K562 (cell line): Measurements from ENCODE around the gene MEAF6. TPM values are rescaled to one million over a fixed set of nuclear protein-coding genes. Genes with fewer than 3 reads are reported as not detected.
A peak's percentile ranks its signal among the peaks of the same experiment; 100 is the strongest.

ENCODE experiments used
- CCAR2 ChIP-seq: fragments of 200-400 bp; formaldehyde crosslinking; IDR thresholded peaks from 2 replicates; pipeline ENCODE4 v1.6.1; 2017; ENCODE audit warnings: mild to moderate bottlenecking, low read depth, low read length
- CHCHD3 ChIP-seq: fragments of 250-450 bp; sonication (Bioruptor Pico); IDR thresholded peaks from 2 replicates; pipeline ENCODE4 v2.1.2; 2022; ENCODE audit warnings: mild to moderate bottlenecking
- EZH2 ChIP-seq: IDR thresholded peaks from 2 replicates; pipeline ENCODE4 v1.6.1; 2012; ENCODE audit warnings: low read depth, mild to moderate bottlenecking, inconsistent platforms, low read length, borderline replicate concordance
- FOXM1 ChIP-seq, 2 experiments: fragments of 450-650 bp in 1 of 2; sonication (generic) in 1 of 2; formaldehyde crosslinking in 1 of 2; IDR thresholded peaks; 2 replicates each; pipeline versions ENCODE4 v1.6.1 to v1.9.0; 2017 to 2022; ENCODE audit warnings: low read depth in 2 of 2, mild to moderate bottlenecking in 2 of 2, missing genetic modification reagents in 1 of 2, moderate library complexity in 1 of 2
- HMG20A ChIP-seq: fragments of 450-650 bp; formaldehyde crosslinking; conservative IDR thresholded peaks from 2 replicates; pipeline ENCODE4 v1.4.0; 2020; ENCODE audit warnings: mild to moderate bottlenecking, mixed read lengths
- KDM4B ChIP-seq, 2 experiments: fragments of 450-650 bp in 1 of 2; sonication (generic) in 1 of 2; IDR thresholded peaks; 2 replicates each; pipeline ENCODE4 v1.6.1; 2016 to 2017; ENCODE audit warnings: borderline replicate concordance in 2 of 2, antibody characterized with exemption in 1 of 2, low read depth in 1 of 2, mild to moderate bottlenecking in 1 of 2
- MTA1 ChIP-seq: fragments of 450-650 bp; IDR thresholded peaks from 2 replicates; pipeline ENCODE4 v1.6.1; 2017; ENCODE audit warnings: borderline replicate concordance
- NCOA2 ChIP-seq, 2 experiments: fragments of 450-650 bp; IDR thresholded peaks; 2 replicates each; pipeline ENCODE4 v1.6.1; 2018; ENCODE audit warnings: mild to moderate bottlenecking in 2 of 2, moderate library complexity in 1 of 2; ENCODE audit not compliant: partially characterized antibody in 2 of 2
- PTBP1 ChIP-seq: fragments of 200-400 bp; formaldehyde crosslinking; IDR thresholded peaks from 2 replicates; pipeline ENCODE4 v1.6.1; 2017; ENCODE audit warnings: low read depth, low read length
- ZNF699 ChIP-seq: fragments of 250-450 bp; sonication (Bioruptor Pico); IDR thresholded peaks from 2 replicates; pipeline ENCODE4 v1.8.0; 2021; ENCODE audit warnings: mild to moderate bottlenecking, moderate library complexity; ENCODE audit not compliant: insufficient replicate concordance
- polyA plus RNA-seq, 8 experiments: library from polyadenylated mRNA; depleted of rRNA in 4 of 8; stranded (reverse) in 5 of 8; unstranded in 3 of 8; fragments of >200 nt; fragmentation: Nextera tagmentation in 2 of 8; fragmentation: Illumina TruSeq in 1 of 8; extraction: Ambion mirVana in 2 of 8; extraction: Trizol in 1 of 8; gene quantifications; 2 replicates each; pipeline versions ENCODE4 v1.2.1 to v1.2.3, GENCODE V29; 2011 to 2014; ENCODE audit warnings: inconsistent platforms in 1 of 8, missing spikeins in 1 of 8
- total RNA-seq, 7 experiments: library from RNA; depleted of rRNA in 6 of 7; stranded (reverse); fragments of >200 nt in 6 of 7; fragmentation: Illumina TruSeq in 2 of 7; extraction: Trizol in 2 of 7; gene quantifications; 2 replicates each; pipeline versions ENCODE4 v1.2.1 to v1.2.3, GENCODE V29; 2011 to 2021; ENCODE audit warnings: low replicate concordance in 1 of 7
- TF ChIP-seq, protein P1 (sequence below): sonication (generic); formaldehyde crosslinking; IDR thresholded peaks from 2 replicates; pipeline ENCODE4 v1.8.0; 2023; ENCODE audit warnings: mild to moderate bottlenecking, missing genetic modification reagents
- TF ChIP-seq, protein P2 (sequence below): fragments of 450-650 bp; IDR thresholded peaks from 2 replicates; pipeline ENCODE4 v1.6.1; 2016; ENCODE audit warnings: low read depth

Gene MEAF6
- total and polyA plus RNA-seq, 9 of the 15 experiments (the other 6 are each of a cell fraction or from before 2014, with no cell fraction given), result 55.0 to 151 (median 92.3) TPM

DNA sequence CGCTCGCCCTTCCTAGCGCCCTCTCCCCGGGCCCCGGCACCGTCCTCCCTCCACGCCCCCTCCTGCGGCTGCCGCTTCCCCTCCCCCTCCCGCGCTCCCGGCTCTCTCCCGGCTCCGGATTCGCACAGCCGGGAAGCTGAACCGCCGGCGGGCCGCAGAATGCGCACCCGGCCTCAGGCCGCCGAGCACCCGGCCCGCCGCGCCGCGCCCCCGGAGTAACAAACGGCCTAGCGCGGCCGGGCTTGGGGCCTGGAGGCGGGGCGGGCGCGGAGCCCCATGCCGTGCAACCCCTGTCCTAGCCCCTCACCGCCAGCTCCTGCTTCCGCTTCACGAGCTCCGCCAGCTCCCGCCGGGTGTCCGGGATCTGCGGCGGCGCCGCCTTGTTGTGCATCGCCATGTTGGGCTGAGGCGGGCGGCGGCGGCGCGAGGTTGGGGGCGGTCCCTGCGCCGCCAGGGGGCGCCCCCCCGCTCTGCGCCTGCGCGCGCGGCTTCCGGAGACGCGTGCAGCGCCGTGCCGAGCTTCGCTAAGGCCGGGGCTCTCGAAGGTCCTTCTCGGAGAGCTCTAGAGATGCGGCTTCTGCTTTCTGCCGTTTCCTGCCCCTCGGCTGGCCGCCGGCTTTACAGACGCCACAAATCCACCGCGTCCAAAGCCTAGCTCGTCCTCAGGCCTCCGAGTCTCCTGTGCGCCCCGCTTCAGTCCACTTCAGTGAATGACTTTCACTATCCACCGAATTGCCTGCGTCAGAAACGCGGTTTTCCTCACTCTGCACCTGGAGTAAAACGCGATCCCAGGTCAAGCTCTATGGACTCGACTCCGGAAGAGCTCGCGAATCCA, at the start of gene MEAF6 (continued):
- TF ChIP-seq HMG20A (CRISPR knock-in tag), result no peak
- TF ChIP-seq, protein P1, sequence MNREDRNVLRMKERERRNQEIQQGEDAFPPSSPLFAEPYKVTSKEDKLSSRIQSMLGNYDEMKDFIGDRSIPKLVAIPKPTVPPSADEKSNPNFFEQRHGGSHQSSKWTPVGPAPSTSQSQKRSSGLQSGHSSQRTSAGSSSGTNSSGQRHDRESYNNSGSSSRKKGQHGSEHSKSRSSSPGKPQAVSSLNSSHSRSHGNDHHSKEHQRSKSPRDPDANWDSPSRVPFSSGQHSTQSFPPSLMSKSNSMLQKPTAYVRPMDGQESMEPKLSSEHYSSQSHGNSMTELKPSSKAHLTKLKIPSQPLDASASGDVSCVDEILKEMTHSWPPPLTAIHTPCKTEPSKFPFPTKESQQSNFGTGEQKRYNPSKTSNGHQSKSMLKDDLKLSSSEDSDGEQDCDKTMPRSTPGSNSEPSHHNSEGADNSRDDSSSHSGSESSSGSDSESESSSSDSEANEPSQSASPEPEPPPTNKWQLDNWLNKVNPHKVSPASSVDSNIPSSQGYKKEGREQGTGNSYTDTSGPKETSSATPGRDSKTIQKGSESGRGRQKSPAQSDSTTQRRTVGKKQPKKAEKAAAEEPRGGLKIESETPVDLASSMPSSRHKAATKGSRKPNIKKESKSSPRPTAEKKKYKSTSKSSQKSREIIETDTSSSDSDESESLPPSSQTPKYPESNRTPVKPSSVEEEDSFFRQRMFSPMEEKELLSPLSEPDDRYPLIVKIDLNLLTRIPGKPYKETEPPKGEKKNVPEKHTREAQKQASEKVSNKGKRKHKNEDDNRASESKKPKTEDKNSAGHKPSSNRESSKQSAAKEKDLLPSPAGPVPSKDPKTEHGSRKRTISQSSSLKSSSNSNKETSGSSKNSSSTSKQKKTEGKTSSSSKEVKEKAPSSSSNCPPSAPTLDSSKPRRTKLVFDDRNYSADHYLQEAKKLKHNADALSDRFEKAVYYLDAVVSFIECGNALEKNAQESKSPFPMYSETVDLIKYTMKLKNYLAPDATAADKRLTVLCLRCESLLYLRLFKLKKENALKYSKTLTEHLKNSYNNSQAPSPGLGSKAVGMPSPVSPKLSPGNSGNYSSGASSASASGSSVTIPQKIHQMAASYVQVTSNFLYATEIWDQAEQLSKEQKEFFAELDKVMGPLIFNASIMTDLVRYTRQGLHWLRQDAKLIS, result no peak
- no peak for TF ChIP-seq MTA1
- TF ChIP-seq ZNF699 (CRISPR knock-in tag), result no peak
- no peak for TF ChIP-seq CCAR2
- no peak for TF ChIP-seq FOXM1 (IDR thresholded peaks at IDR 0.05; ENCODE audit: low read depth)
- peak; percentile 77; the same call in 1 of the 2 replicates for TF ChIP-seq FOXM1 (CRISPR knock-in tag; IDR thresholded peaks at IDR 0.05; ENCODE audit: low read depth)
- no peak for TF ChIP-seq PTBP1
- 0 out of 2 replicates have a peak, but pooled peaks have one; percentile 39 for TF ChIP-seq CHCHD3 (CRISPR knock-in tag)
- TF ChIP-seq, protein P2, sequence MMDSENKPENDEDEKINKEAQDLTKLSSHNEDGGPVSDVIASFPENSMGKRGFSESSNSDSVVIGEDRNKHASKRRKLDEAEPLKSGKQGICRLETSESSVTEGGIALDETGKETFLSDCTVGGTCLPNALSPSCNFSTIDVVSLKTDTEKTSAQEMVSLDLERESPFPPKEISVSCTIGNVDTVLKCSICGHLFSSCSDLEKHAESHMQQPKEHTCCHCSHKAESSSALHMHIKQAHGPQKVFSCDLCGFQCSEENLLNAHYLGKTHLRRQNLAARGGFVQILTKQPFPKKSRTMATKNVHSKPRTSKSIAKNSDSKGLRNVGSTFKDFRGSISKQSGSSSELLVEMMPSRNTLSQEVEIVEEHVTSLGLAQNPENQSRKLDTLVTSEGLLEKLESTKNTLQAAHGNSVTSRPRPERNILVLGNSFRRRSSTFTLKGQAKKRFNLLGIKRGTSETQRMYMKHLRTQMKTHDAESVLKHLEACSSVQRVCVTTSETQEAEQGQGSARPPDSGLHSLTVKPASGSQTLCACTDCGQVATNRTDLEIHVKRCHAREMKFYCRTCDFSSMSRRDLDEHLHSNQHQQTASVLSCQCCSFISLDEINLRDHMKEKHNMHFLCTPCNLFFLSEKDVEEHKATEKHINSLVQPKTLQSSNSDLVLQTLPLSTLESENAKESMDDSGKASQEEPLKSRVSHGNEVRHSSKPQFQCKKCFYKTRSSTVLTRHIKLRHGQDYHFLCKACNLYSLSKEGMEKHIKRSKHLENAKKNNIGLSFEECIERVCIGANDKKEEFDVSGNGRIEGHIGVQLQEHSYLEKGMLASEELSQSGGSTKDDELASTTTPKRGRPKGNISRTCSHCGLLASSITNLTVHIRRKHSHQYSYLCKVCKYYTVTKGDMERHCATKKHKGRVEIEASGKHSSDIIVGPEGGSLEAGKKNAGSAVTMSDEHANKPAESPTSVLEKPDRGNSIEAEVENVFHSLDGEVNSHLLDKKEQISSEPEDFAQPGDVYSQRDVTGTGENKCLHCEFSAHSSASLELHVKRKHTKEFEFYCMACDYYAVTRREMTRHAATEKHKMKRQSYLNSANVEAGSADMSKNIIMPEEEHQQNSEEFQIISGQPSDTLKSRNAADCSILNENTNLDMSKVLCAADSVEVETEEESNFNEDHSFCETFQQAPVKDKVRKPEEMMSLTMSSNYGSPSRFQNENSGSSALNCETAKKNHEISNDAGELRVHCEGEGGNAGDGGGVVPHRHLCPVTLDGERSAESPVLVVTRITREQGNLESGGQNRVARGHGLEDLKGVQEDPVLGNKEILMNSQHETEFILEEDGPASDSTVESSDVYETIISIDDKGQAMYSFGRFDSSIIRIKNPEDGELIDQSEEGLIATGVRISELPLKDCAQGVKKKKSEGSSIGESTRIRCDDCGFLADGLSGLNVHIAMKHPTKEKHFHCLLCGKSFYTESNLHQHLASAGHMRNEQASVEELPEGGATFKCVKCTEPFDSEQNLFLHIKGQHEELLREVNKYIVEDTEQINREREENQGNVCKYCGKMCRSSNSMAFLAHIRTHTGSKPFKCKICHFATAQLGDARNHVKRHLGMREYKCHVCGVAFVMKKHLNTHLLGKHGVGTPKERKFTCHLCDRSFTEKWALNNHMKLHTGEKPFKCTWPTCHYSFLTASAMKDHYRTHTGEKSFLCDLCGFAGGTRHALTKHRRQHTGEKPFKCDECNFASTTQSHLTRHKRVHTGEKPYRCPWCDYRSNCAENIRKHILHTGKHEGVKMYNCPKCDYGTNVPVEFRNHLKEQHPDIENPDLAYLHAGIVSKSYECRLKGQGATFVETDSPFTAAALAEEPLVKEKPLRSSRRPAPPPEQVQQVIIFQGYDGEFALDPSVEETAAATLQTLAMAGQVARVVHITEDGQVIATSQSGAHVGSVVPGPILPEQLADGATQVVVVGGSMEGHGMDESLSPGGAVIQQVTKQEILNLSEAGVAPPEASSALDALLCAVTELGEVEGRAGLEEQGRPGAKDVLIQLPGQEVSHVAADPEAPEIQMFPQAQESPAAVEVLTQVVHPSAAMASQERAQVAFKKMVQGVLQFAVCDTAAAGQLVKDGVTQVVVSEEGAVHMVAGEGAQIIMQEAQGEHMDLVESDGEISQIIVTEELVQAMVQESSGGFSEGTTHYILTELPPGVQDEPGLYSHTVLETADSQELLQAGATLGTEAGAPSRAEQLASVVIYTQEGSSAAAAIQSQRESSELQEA, result no peak
- peak in 1 of 2 experiments; percentile 32; a peak in 1 of 4 replicates for TF ChIP-seq KDM4B (IDR thresholded peaks at IDR 0.05; ENCODE audit: borderline replicate concordance in 2 of 2, low read depth in 1 of 2)
- TF ChIP-seq EZH2, result no peak
- TF ChIP-seq NCOA2 (IDR thresholded peaks at IDR 0.05; ENCODE audit: partially characterized antibody in 2 of 2), result no peak
